K562 (cell line): Measurements from ENCODE around the gene SNPH. TPM values are rescaled to one million over a fixed set of nuclear protein-coding genes. Genes with fewer than 3 reads are reported as not detected.
A peak's percentile ranks its signal among the peaks of the same experiment; 100 is the strongest.

Source experiments
- ZBTB40 ChIP-seq, 2 experiments: fragments of 450-650 bp in 1 of 2; sonication (generic) in 1 of 2; formaldehyde crosslinking in 1 of 2; IDR thresholded peaks; 2 replicates each; pipeline versions ENCODE4 v1.7.1 to v1.9.0; 2016 to 2022; ENCODE audit warnings: inconsistent platforms in 1 of 2, mild to moderate bottlenecking in 1 of 2, missing genetic modification reagents in 1 of 2
- polyA plus RNA-seq, 8 experiments: library from polyadenylated mRNA; depleted of rRNA in 4 of 8; stranded (reverse) in 5 of 8; unstranded in 3 of 8; fragments of >200 nt; fragmentation: Nextera tagmentation in 2 of 8; fragmentation: Illumina TruSeq in 1 of 8; extraction: Ambion mirVana in 2 of 8; extraction: Trizol in 1 of 8; gene quantifications; 2 replicates each; pipeline versions ENCODE4 v1.2.1 to v1.2.3, GENCODE V29; 2011 to 2014; ENCODE audit warnings: inconsistent platforms in 1 of 8, missing spikeins in 1 of 8
- total RNA-seq, 7 experiments: library from RNA; depleted of rRNA in 6 of 7; stranded (reverse); fragments of >200 nt in 6 of 7; fragmentation: Illumina TruSeq in 2 of 7; extraction: Trizol in 2 of 7; gene quantifications; 2 replicates each; pipeline versions ENCODE4 v1.2.1 to v1.2.3, GENCODE V29; 2011 to 2021; ENCODE audit warnings: low replicate concordance in 1 of 7

Gene SNPH
- total and polyA plus RNA-seq, 9 of the 15 experiments (the other 6 are each of a cell fraction or from before 2014, with no cell fraction given): 0.03 to 4.2 (median 1.4) TPM

- TF ChIP-seq ZBTB40 (IDR thresholded peaks at IDR 0.05) (peak; percentile 50; the same call in 1 of the 2 replicates), ZBTB40 (CRISPR knock-in tag; IDR thresholded peaks at IDR 0.05) (no peak)
These were observed 2.2 kb upstream of the SNPH start (continued) for GRCh38 chr20:1263853-1264252.
